Mesendoderm (in vitro differentiated cells): ENCODE measurements around the gene TIGD1.

Experiments
- DNase-seq: peaks from one replicate; pipeline ENCODE4 v3.0.0; 2013
- H2AK5ac ChIP-seq: 2 replicates; pipeline ENCODE4 v1.6.1; 2013; ENCODE audit warnings: low read length, inconsistent platforms
- H2BK120ac ChIP-seq: 2 replicates; pipeline ENCODE4 v1.6.1; 2013; ENCODE audit warnings: low read depth, mild to moderate bottlenecking, low read length, moderate library complexity, mixed read lengths
- H2BK15ac ChIP-seq: replicated peaks from 2 replicates; pipeline ENCODE4 v1.6.1; 2013; ENCODE audit warnings: low read depth, mild to moderate bottlenecking, moderate library complexity
- H2BK5ac ChIP-seq: 2 replicates; pipeline ENCODE4 v1.6.1; 2013; ENCODE audit warnings: low read length, inconsistent platforms
- H3K18ac ChIP-seq: 2 replicates; pipeline ENCODE4 v1.6.1; 2013; ENCODE audit warnings: mild to moderate bottlenecking, low read length, mixed read lengths
- H3K23ac ChIP-seq: one replicate; pipeline ENCODE4 v1.6.1; 2013; ENCODE audit warnings: low read length
- H3K27ac ChIP-seq: 2 replicates; pipeline ENCODE4 v1.5.1; 2013; ENCODE audit warnings: low read depth, mild to moderate bottlenecking, inconsistent platforms, low read length, moderate library complexity
- H3K27me3 ChIP-seq: 2 replicates; pipeline ENCODE4 v1.6.1; 2013; ENCODE audit warnings: low read length, control low read depth, mild to moderate bottlenecking, inconsistent platforms; ENCODE audit not compliant: insufficient read depth, poor library complexity
- H3K36me3 ChIP-seq: 2 replicates; pipeline ENCODE4 v1.6.1; 2013; ENCODE audit warnings: low read length, inconsistent platforms; ENCODE audit not compliant: control insufficient read depth, insufficient read depth
- H3K4ac ChIP-seq: one replicate; pipeline ENCODE4 v1.6.1; 2013; ENCODE audit warnings: low read depth, mild to moderate bottlenecking, low read length, moderate library complexity
- H3K4me1 ChIP-seq: 2 replicates; pipeline ENCODE4 v1.6.1; 2013; ENCODE audit warnings: low read depth, low read length, inconsistent platforms; ENCODE audit not compliant: control insufficient read depth
- H3K4me2 ChIP-seq: 2 replicates; pipeline ENCODE4 v1.6.1; 2013; ENCODE audit warnings: low read length
- H3K4me3 ChIP-seq: 2 replicates; pipeline ENCODE4 v1.5.1; 2013; ENCODE audit warnings: mild to moderate bottlenecking, low read length
- H3K56ac ChIP-seq: one replicate; pipeline ENCODE4 v1.6.1; 2013; ENCODE audit warnings: low read length
- H3K79me1 ChIP-seq: 2 replicates; pipeline ENCODE4 v1.6.1; 2013; ENCODE audit warnings: low read length, inconsistent platforms
- H3K79me2 ChIP-seq: 2 replicates; pipeline ENCODE4 v1.6.1; 2013; ENCODE audit warnings: mild to moderate bottlenecking, low read length; ENCODE audit not compliant: control insufficient read depth, insufficient read depth
- H3K9ac ChIP-seq: 2 replicates; pipeline ENCODE4 v1.6.1; 2013; ENCODE audit warnings: low read length, inconsistent platforms
- H4K5ac ChIP-seq: one replicate; pipeline ENCODE4 v1.6.1; 2013; ENCODE audit warnings: low read length
- H4K8ac ChIP-seq: one replicate; pipeline ENCODE4 v1.6.1; 2013; ENCODE audit warnings: low read depth, mild to moderate bottlenecking, control low read depth, low read length, moderate library complexity
- WGBS: extraction: QIAGEN DNeasy Blood & Tissue Kit; methylation state at CpG from one replicate; pipeline ENCODE4 v1.1.7; 2013; ENCODE audit warnings: low lambda C conversion rate, missing lambda C conversion rate; ENCODE audit not compliant: insufficient coverage; ENCODE audit errors: extremely low coverage; 5-methylcytosine and 5-hydroxymethylcytosine counted together

TIGD1 gene

GRCh38 chr2:232519581-232520438 is 30.5 kb downstream of the TIGD1 start, which contains the start of gene PRSS56:
PRSS56 (plus strand) TSS chr2:232520388; CDS start chr2:232520599, 211 bp downstream.
- Histone ChIP-seq H4K8ac (no peak within 1 kb of the TSS), H2BK120ac (no peak within 1 kb of the TSS), H3K27me3 (peaks cover 17% of the 10 kb centered on the region), H3K9ac (no peak within 1 kb of the TSS), H3K79me2 (no peaks in the 10 kb centered on the region), H3K79me1 (no peaks in the 10 kb centered on the region), H3K36me3 (no peaks in the 10 kb centered on the region), H3K4me2 (no peak within 1 kb of the TSS), H3K18ac (no peak within 1 kb of the TSS), H4K5ac (no peak within 1 kb of the TSS), H3K4me1 (no peaks in the 10 kb centered on the region), H3K4ac (no peak within 1 kb of the TSS), H3K56ac (no peak within 1 kb of the TSS), H2AK5ac (no peak within 1 kb of the TSS), H3K27ac (no peak within 1 kb of the TSS), H3K4me3 (no peak within 1 kb of the TSS), H3K23ac (no peak within 1 kb of the TSS), H2BK15ac (no peak within 1 kb of the TSS), H2BK5ac (no peak within 1 kb of the TSS)
- no CpG with 5 or more reads among the region's 19 CpGs for WGBS
- DNase-seq, result no peak

- no peak overlapping the region for H3K4me2 ChIP-seq
- H3K27me3 ChIP-seq, result peaks cover 16% of the 10 kb centered on the region
- no peaks in the 10 kb centered on the region for H3K79me2 ChIP-seq
- no peak overlapping the region for H4K8ac ChIP-seq
- no peaks in the 10 kb centered on the region for H3K79me1 ChIP-seq
- WGBS, result no CpG with 5 or more reads among the region's 6 CpGs
- peak; percentile 44 for DNase-seq
- H3K27ac ChIP-seq, result no peak overlapping the region
- H2BK15ac ChIP-seq, result no peak overlapping the region
- H4K5ac ChIP-seq, result no peak overlapping the region
- H3K23ac ChIP-seq, result no peak overlapping the region
- H3K56ac ChIP-seq, result no peak overlapping the region
- H3K4ac ChIP-seq, result no peak overlapping the region
- H3K4me1 ChIP-seq, result no peaks in the 10 kb centered on the region
- no peak overlapping the region for H3K4me3 ChIP-seq
- no peak overlapping the region for H3K9ac ChIP-seq
- H2BK120ac ChIP-seq, result no peak overlapping the region
- H2BK5ac ChIP-seq, result no peak overlapping the region
- H3K18ac ChIP-seq, result no peak overlapping the region
- H3K36me3 ChIP-seq, result no peaks in the 10 kb centered on the region
- no peak overlapping the region for H2AK5ac ChIP-seq
Measured at GRCh38 chr2:232518844-232519243, 31.5 kb downstream of the TIGD1 start.

GRCh38 chr2:232516551-232516950 is 33.8 kb downstream of the TIGD1 start:
- WGBS, result no CpG with 5 or more reads among the region's 3 CpGs
- no peak for DNase-seq
- Histone ChIP-seq H3K4me3 (no peak overlapping the region), H2BK15ac (no peak overlapping the region), H3K36me3 (no peaks in the 10 kb centered on the region), H3K18ac (no peak overlapping the region), H2BK120ac (no peak overlapping the region), H3K4me2 (no peak overlapping the region), H3K79me2 (no peaks in the 10 kb centered on the region), H3K79me1 (no peaks in the 10 kb centered on the region), H3K56ac (no peak overlapping the region), H4K5ac (no peak overlapping the region), H4K8ac (no peak overlapping the region), H3K27ac (no peak overlapping the region), H3K4ac (no peak overlapping the region), H3K4me1 (no peaks in the 10 kb centered on the region), H3K27me3 (no peaks in the 10 kb centered on the region), H3K9ac (no peak overlapping the region), H2BK5ac (no peak overlapping the region), H2AK5ac (no peak overlapping the region), H3K23ac (no peak overlapping the region)

GRCh38 chr2:232515639-232516038 is 34.7 kb downstream of the TIGD1 start:
- no peak overlapping the region for H2AK5ac ChIP-seq
- no peak overlapping the region for H3K23ac ChIP-seq
- no peak overlapping the region for H4K8ac ChIP-seq
- H2BK15ac ChIP-seq, result no peak overlapping the region
- H3K56ac ChIP-seq, result no peak overlapping the region
- DNase-seq, result no peak
- H3K27me3 ChIP-seq, result no peaks in the 10 kb centered on the region
- no peaks in the 10 kb centered on the region for H3K79me1 ChIP-seq
- H3K79me2 ChIP-seq, result no peaks in the 10 kb centered on the region
- no peak overlapping the region for H3K27ac ChIP-seq
- whole genome bisulfite sequencing, result no CpG with 5 or more reads among the region's 7 CpGs
- no peak overlapping the region for H2BK120ac ChIP-seq
- no peaks in the 10 kb centered on the region for H3K36me3 ChIP-seq
- H2BK5ac ChIP-seq, result no peak overlapping the region
- H3K4me1 ChIP-seq, result no peaks in the 10 kb centered on the region
- no peak overlapping the region for H4K5ac ChIP-seq
- H3K4ac ChIP-seq, result no peak overlapping the region
- H3K18ac ChIP-seq, result no peak overlapping the region
- no peak overlapping the region for H3K4me3 ChIP-seq
- H3K9ac ChIP-seq, result no peak overlapping the region
- H3K4me2 ChIP-seq, result no peak overlapping the region

GRCh38 chr2:232513353-232513752 is 37.0 kb downstream of the TIGD1 start:
- no peak overlapping the region for H3K9ac ChIP-seq
- DNase-seq, result no peak
- no peak overlapping the region for H2BK15ac ChIP-seq
- no peaks in the 10 kb centered on the region for H3K79me2 ChIP-seq
- H3K36me3 ChIP-seq, result no peaks in the 10 kb centered on the region
- H3K4me1 ChIP-seq, result no peaks in the 10 kb centered on the region
- no peak overlapping the region for H3K27ac ChIP-seq
- no peak overlapping the region for H3K4me2 ChIP-seq
- WGBS, result no CpG with 5 or more reads among the region's 5 CpGs
- H2AK5ac ChIP-seq, result no peak overlapping the region
- H3K4me3 ChIP-seq, result no peak overlapping the region
- no peak overlapping the region for H2BK120ac ChIP-seq
- H3K18ac ChIP-seq, result no peak overlapping the region
- H3K4ac ChIP-seq, result no peak overlapping the region
- no peaks in the 10 kb centered on the region for H3K79me1 ChIP-seq
- H2BK5ac ChIP-seq, result no peak overlapping the region
- H3K56ac ChIP-seq, result no peak overlapping the region
- no peak overlapping the region for H4K5ac ChIP-seq
- no peaks in the 10 kb centered on the region for H3K27me3 ChIP-seq
- H4K8ac ChIP-seq, result no peak overlapping the region
- no peak overlapping the region for H3K23ac ChIP-seq

- H2BK15ac ChIP-seq, result no peak overlapping the region
- WGBS, result no CpG with 5 or more reads among the region's 10 CpGs
- H4K5ac ChIP-seq, result no peak overlapping the region
- H3K36me3 ChIP-seq, result no peaks in the 10 kb centered on the region
- H3K56ac ChIP-seq, result no peak overlapping the region
- no peak overlapping the region for H2BK120ac ChIP-seq
- H2AK5ac ChIP-seq, result no peak overlapping the region
- H3K4me1 ChIP-seq, result no peaks in the 10 kb centered on the region
- DNase-seq, result no peak
- H3K4me3 ChIP-seq, result no peak overlapping the region
- no peaks in the 10 kb centered on the region for H3K79me1 ChIP-seq
- no peak overlapping the region for H3K18ac ChIP-seq
- no peaks in the 10 kb centered on the region for H3K27me3 ChIP-seq
- no peak overlapping the region for H3K23ac ChIP-seq
- no peak overlapping the region for H2BK5ac ChIP-seq
- H4K8ac ChIP-seq, result no peak overlapping the region
- no peak overlapping the region for H3K27ac ChIP-seq
- no peaks in the 10 kb centered on the region for H3K79me2 ChIP-seq
- no peak overlapping the region for H3K4me2 ChIP-seq
- no peak overlapping the region for H3K9ac ChIP-seq
- no peak overlapping the region for H3K4ac ChIP-seq
Measured at GRCh38 chr2:232512602-232513001, 37.8 kb downstream of the TIGD1 start.
